ENCODE results near the gene VTA1.
"Not testable (repeated sequence)": the region's sequence is repeated elsewhere in the genome, so short reads cannot be mapped to it uniquely, and the experiment has no call there.

Gene VTA1

GRCh38 chr6:142138876-142139275, 8.2 kb upstream of the VTA1 start:
- no peak overlapping the region for H3K9ac ChIP-seq (ENCODE audit: low read depth in 1 of 2, low read length in 2 of 2)
- H3K27me3 ChIP-seq (ENCODE audit: control insufficient read depth in 1 of 2, insufficient read depth in 2 of 2, low read length in 2 of 2) = peaks cover 0 to 4% of the 10 kb centered on the region in 2 donors
- no peaks in the 10 kb centered on the region for H3K9me3 ChIP-seq (ENCODE audit: control insufficient read depth in 1 of 2, low read length in 2 of 2)
- no peak overlapping the region for H3K27ac ChIP-seq (ENCODE audit: low read depth, low read length)
- no peaks in the 10 kb centered on the region for H3K4me1 ChIP-seq (ENCODE audit: control insufficient read depth in 1 of 2, insufficient read depth in 2 of 2, low read length in 2 of 2)
- H3K36me3 ChIP-seq (ENCODE audit: control insufficient read depth in 1 of 2, insufficient read depth in 2 of 2, low read length in 2 of 2) = no peaks in the 10 kb centered on the region
- H3K4me3 ChIP-seq (ENCODE audit: low read depth in 1 of 2, low read length in 2 of 2) = no peak overlapping the region

GRCh38 chr6:142141531-142141930, 5.5 kb upstream of the VTA1 start:
- H3K9me3 ChIP-seq (ENCODE audit: control insufficient read depth in 1 of 2, low read length in 2 of 2); H3K4me1 ChIP-seq (ENCODE audit: control insufficient read depth in 1 of 2, insufficient read depth in 2 of 2, low read length in 2 of 2); H3K27me3 ChIP-seq (ENCODE audit: control insufficient read depth in 1 of 2, insufficient read depth in 2 of 2, low read length in 2 of 2); H3K9ac ChIP-seq (ENCODE audit: low read depth in 1 of 2, low read length in 2 of 2); H3K4me3 ChIP-seq (ENCODE audit: low read depth in 1 of 2, low read length in 2 of 2); H3K36me3 ChIP-seq (ENCODE audit: control insufficient read depth in 1 of 2, insufficient read depth in 2 of 2, low read length in 2 of 2); H3K27ac ChIP-seq (ENCODE audit: low read depth, low read length): not testable (repeated sequence)

- Histone ChIP-seq H3K36me3 (ENCODE audit: control insufficient read depth in 1 of 2, insufficient read depth in 2 of 2, low read length in 2 of 2) (no peaks in the 10 kb centered on the region), H3K4me3 (ENCODE audit: low read depth in 1 of 2, low read length in 2 of 2) (no peak overlapping the region), H3K27ac (ENCODE audit: low read depth, low read length) (no peak overlapping the region), H3K9ac (ENCODE audit: low read depth in 1 of 2, low read length in 2 of 2) (no peak overlapping the region), H3K27me3 (ENCODE audit: control insufficient read depth in 1 of 2, insufficient read depth in 2 of 2, low read length in 2 of 2) (no peaks in the 10 kb centered on the region), H3K4me1 (ENCODE audit: control insufficient read depth in 1 of 2, insufficient read depth in 2 of 2, low read length in 2 of 2) (peaks cover 13 to 21% of the 10 kb centered on the region in 2 donors), H3K9me3 (ENCODE audit: control insufficient read depth in 1 of 2, low read length in 2 of 2) (no peaks in the 10 kb centered on the region)
Measured at GRCh38 chr6:142152746-142153145, 5.7 kb downstream of the VTA1 start.

- H3K27me3 ChIP-seq (ENCODE audit: control insufficient read depth in 1 of 2, insufficient read depth in 2 of 2, low read length in 2 of 2) = no peaks in the 10 kb centered on the region
- no peak overlapping the region for H3K27ac ChIP-seq (ENCODE audit: low read depth, low read length)
- H3K4me1 ChIP-seq (ENCODE audit: control insufficient read depth in 1 of 2, insufficient read depth in 2 of 2, low read length in 2 of 2) = peaks cover 9 to 18% of the 10 kb centered on the region in 2 donors
- no peaks in the 10 kb centered on the region for H3K9me3 ChIP-seq (ENCODE audit: control insufficient read depth in 1 of 2, low read length in 2 of 2)
- H3K4me3 ChIP-seq (ENCODE audit: low read depth in 1 of 2, low read length in 2 of 2) = no peak overlapping the region
- H3K36me3 ChIP-seq (ENCODE audit: control insufficient read depth in 1 of 2, insufficient read depth in 2 of 2, low read length in 2 of 2) = no peaks in the 10 kb centered on the region
- H3K9ac ChIP-seq (ENCODE audit: low read depth in 1 of 2, low read length in 2 of 2) = no peak overlapping the region
Measured at GRCh38 chr6:142153196-142153595, 6.1 kb downstream of the VTA1 start.

- Histone ChIP-seq H3K4me3 (ENCODE audit: low read depth in 1 of 2, low read length in 2 of 2) (no peak overlapping the region), H3K36me3 (ENCODE audit: control insufficient read depth in 1 of 2, insufficient read depth in 2 of 2, low read length in 2 of 2) (no peaks in the 10 kb centered on the region), H3K9me3 (ENCODE audit: control insufficient read depth in 1 of 2, low read length in 2 of 2) (no peaks in the 10 kb centered on the region), H3K27ac (ENCODE audit: low read depth, low read length) (no peak overlapping the region), H3K9ac (ENCODE audit: low read depth in 1 of 2, low read length in 2 of 2) (no peak overlapping the region), H3K4me1 (ENCODE audit: control insufficient read depth in 1 of 2, insufficient read depth in 2 of 2, low read length in 2 of 2) (peaks cover 0 to 8% of the 10 kb centered on the region in 2 donors), H3K27me3 (ENCODE audit: control insufficient read depth in 1 of 2, insufficient read depth in 2 of 2, low read length in 2 of 2) (no peaks in the 10 kb centered on the region)
Measured at GRCh38 chr6:142154336-142154735, 7.3 kb downstream of the VTA1 start.

GRCh38 chr6:142155091-142155490, 8.0 kb downstream of the VTA1 start:
- Histone ChIP-seq H3K9ac (ENCODE audit: low read depth in 1 of 2, low read length in 2 of 2) (no peak overlapping the region), H3K9me3 (ENCODE audit: control insufficient read depth in 1 of 2, low read length in 2 of 2) (no peaks in the 10 kb centered on the region), H3K4me3 (ENCODE audit: low read depth in 1 of 2, low read length in 2 of 2) (no peak overlapping the region), H3K36me3 (ENCODE audit: control insufficient read depth in 1 of 2, insufficient read depth in 2 of 2, low read length in 2 of 2) (no peaks in the 10 kb centered on the region), H3K4me1 (ENCODE audit: control insufficient read depth in 1 of 2, insufficient read depth in 2 of 2, low read length in 2 of 2) (peaks cover 0 to 5% of the 10 kb centered on the region in 2 donors), H3K27me3 (ENCODE audit: control insufficient read depth in 1 of 2, insufficient read depth in 2 of 2, low read length in 2 of 2) (no peaks in the 10 kb centered on the region), H3K27ac (ENCODE audit: low read depth, low read length) (no peak overlapping the region)

GRCh38 chr6:142155895-142156757, 9.1 kb downstream of the VTA1 start:
- H3K9me3 ChIP-seq (ENCODE audit: control insufficient read depth in 1 of 2, low read length in 2 of 2) = no peaks in the 10 kb centered on the region
- H3K9ac ChIP-seq (ENCODE audit: low read depth in 1 of 2, low read length in 2 of 2) = no peak overlapping the region
- no peak overlapping the region for H3K27ac ChIP-seq (ENCODE audit: low read depth, low read length)
- H3K4me3 ChIP-seq (ENCODE audit: low read depth in 1 of 2, low read length in 2 of 2) = no peak overlapping the region
- H3K27me3 ChIP-seq (ENCODE audit: control insufficient read depth in 1 of 2, insufficient read depth in 2 of 2, low read length in 2 of 2) = no peaks in the 10 kb centered on the region
- H3K36me3 ChIP-seq (ENCODE audit: control insufficient read depth in 1 of 2, insufficient read depth in 2 of 2, low read length in 2 of 2) = no peaks in the 10 kb centered on the region
- peaks cover 0 to 5% of the 10 kb centered on the region in 2 donors for H3K4me1 ChIP-seq (ENCODE audit: control insufficient read depth in 1 of 2, insufficient read depth in 2 of 2, low read length in 2 of 2)

GRCh38 chr6:142156758-142157068, 9.7 kb downstream of the VTA1 start:
- H3K27me3 ChIP-seq (ENCODE audit: control insufficient read depth in 1 of 2, insufficient read depth in 2 of 2, low read length in 2 of 2); H3K4me3 ChIP-seq (ENCODE audit: low read depth in 1 of 2, low read length in 2 of 2); H3K36me3 ChIP-seq (ENCODE audit: control insufficient read depth in 1 of 2, insufficient read depth in 2 of 2, low read length in 2 of 2); H3K4me1 ChIP-seq (ENCODE audit: control insufficient read depth in 1 of 2, insufficient read depth in 2 of 2, low read length in 2 of 2); H3K27ac ChIP-seq (ENCODE audit: low read depth, low read length); H3K9me3 ChIP-seq (ENCODE audit: control insufficient read depth in 1 of 2, low read length in 2 of 2); H3K9ac ChIP-seq (ENCODE audit: low read depth in 1 of 2, low read length in 2 of 2): not testable (repeated sequence)

- Histone ChIP-seq H3K27ac (ENCODE audit: low read depth, low read length) (no peak overlapping the region), H3K4me3 (ENCODE audit: low read depth in 1 of 2, low read length in 2 of 2) (no peak overlapping the region), H3K9me3 (ENCODE audit: control insufficient read depth in 1 of 2, low read length in 2 of 2) (no peaks in the 10 kb centered on the region), H3K36me3 (ENCODE audit: control insufficient read depth in 1 of 2, insufficient read depth in 2 of 2, low read length in 2 of 2) (peaks cover 0 to 13% of the 10 kb centered on the region in 2 donors), H3K4me1 (ENCODE audit: control insufficient read depth in 1 of 2, insufficient read depth in 2 of 2, low read length in 2 of 2) (peaks cover 0 to 13% of the 10 kb centered on the region in 2 donors), H3K9ac (ENCODE audit: low read depth in 1 of 2, low read length in 2 of 2) (no peak overlapping the region), H3K27me3 (ENCODE audit: control insufficient read depth in 1 of 2, insufficient read depth in 2 of 2, low read length in 2 of 2) (no peaks in the 10 kb centered on the region)
Measured at GRCh38 chr6:142162780-142163179, 15.7 kb downstream of the VTA1 start.

GRCh38 chr6:142165227-142165626, 18.2 kb downstream of the VTA1 start:
- Histone ChIP-seq H3K27me3 (ENCODE audit: control insufficient read depth in 1 of 2, insufficient read depth in 2 of 2, low read length in 2 of 2) (no peaks in the 10 kb centered on the region), H3K36me3 (ENCODE audit: control insufficient read depth in 1 of 2, insufficient read depth in 2 of 2, low read length in 2 of 2) (peaks cover 0 to 22% of the 10 kb centered on the region in 2 donors), H3K27ac (ENCODE audit: low read depth, low read length) (no peak overlapping the region), H3K9ac (ENCODE audit: low read depth in 1 of 2, low read length in 2 of 2) (no peak overlapping the region), H3K4me1 (ENCODE audit: control insufficient read depth in 1 of 2, insufficient read depth in 2 of 2, low read length in 2 of 2) (peaks cover 0 to 13% of the 10 kb centered on the region in 2 donors), H3K4me3 (ENCODE audit: low read depth in 1 of 2, low read length in 2 of 2) (no peak overlapping the region), H3K9me3 (ENCODE audit: control insufficient read depth in 1 of 2, low read length in 2 of 2) (no peaks in the 10 kb centered on the region)
